Measurements from ENCODE around the gene PSMB7.

- TF ChIP-seq CTCF (conservative IDR thresholded peaks at IDR 0.05; ENCODE audit: low read length) (no peak), EZH2phosphoT487 (IDR thresholded peaks at IDR 0.05; ENCODE audit: borderline replicate concordance, low read depth, low read length) (no peak)
These were observed 26.8 kb downstream of the PSMB7 start for GRCh38 chr9:124388275-124389048.
